Astrocyte of the cerebellum (primary cell): Measurements from ENCODE around the gene RPS6KA5.
"Not testable (repeated sequence)": the region's sequence is repeated elsewhere in the genome, so short reads cannot be mapped to it uniquely, and the experiment has no call there.

Experiments
- DNase-seq: peaks from one replicate; pipeline ENCODE4 v3.0.0-alpha.2; 2011; ENCODE audit warnings: low read depth
- H3K4me3 ChIP-seq: 2 replicates; pipeline ENCODE4 v1.5.1; 2011; ENCODE audit warnings: mild to moderate bottlenecking, low read depth, low read length, moderate library complexity
- CTCF ChIP-seq: IDR thresholded peaks from 2 replicates; pipeline ENCODE4 v1.5.1; 2012; ENCODE audit warnings: low read length, low read depth, moderate library complexity, mild to moderate bottlenecking; ENCODE audit errors: missing control alignments
- in situ Hi-C: cut with HindIII; loops from 2 replicates; pipeline ENCODE4 v1.10.0; 2017; ENCODE audit warnings: low sequenced_read_pairs

RPS6KA5 gene

GRCh38 chr14:90848944-90849731 is 211.3 kb downstream of the RPS6KA5 start:
- no peak for DNase-seq
- in situ Hi-C loops: loop anchor here (10.0 kb wide), 1 partner anchor 316 kb away; no protein-coding TSS in a partner anchor
- TF ChIP-seq CTCF: no peak
- H3K4me3 ChIP-seq: no peak overlapping the region

GRCh38 chr14:90846511-90846910 is 213.9 kb downstream of the RPS6KA5 start:
- in situ Hi-C loops: loop anchor here (10.0 kb wide), 1 partner anchor 318 kb away; no protein-coding TSS in a partner anchor
- no peak for DNase-seq
- no peak overlapping the region for H3K4me3 ChIP-seq
- no peak for TF ChIP-seq CTCF

- no peak for DNase-seq
- H3K4me3 ChIP-seq: no peak overlapping the region
- in situ Hi-C loops: loop anchor here (10.0 kb wide), 1 partner anchor 320 kb away; no protein-coding TSS in a partner anchor
- TF ChIP-seq CTCF: no peak
These were observed 216.1 kb downstream of the RPS6KA5 start for GRCh38 chr14:90844321-90844720.

GRCh38 chr14:90842726-90843125 is 217.7 kb downstream of the RPS6KA5 start:
- DNase-seq: no peak
- in situ Hi-C loops: loop anchor here (10.0 kb wide), 1 partner anchor 322 kb away; no protein-coding TSS in a partner anchor
- no peak overlapping the region for H3K4me3 ChIP-seq
- TF ChIP-seq CTCF: no peak

- in situ Hi-C loops: loop anchor here (10.0 kb wide), 1 partner anchor 324 kb away; no protein-coding TSS in a partner anchor
- not testable (repeated sequence) for H3K4me3 ChIP-seq, DNase-seq
These were observed 219.8 kb downstream of the RPS6KA5 start for GRCh38 chr14:90840667-90841066.

GRCh38 chr14:90839889-90840266 is 220.6 kb downstream of the RPS6KA5 start:
- H3K4me3 ChIP-seq: no peak overlapping the region
- in situ Hi-C loops: loop anchor here (10.0 kb wide), 1 partner anchor 325 kb away; no protein-coding TSS in a partner anchor
- no peak for TF ChIP-seq CTCF
- no peak for DNase-seq
